HG03064 (cell line): ENCODE results near the gene FAM219A.
"Not testable (repeated sequence)": the region's sequence is repeated elsewhere in the genome, so short reads cannot be mapped to it uniquely, and the experiment has no call there.

ENCODE experiments used
- ATAC-seq: cut with Tn5 transposase; IDR thresholded peaks from one replicate; pipeline ENCODE4 v1.9.1; 2021; ENCODE audit warnings: low read depth; ENCODE audit not compliant: unreplicated experiment

FAM219A gene

DNA sequence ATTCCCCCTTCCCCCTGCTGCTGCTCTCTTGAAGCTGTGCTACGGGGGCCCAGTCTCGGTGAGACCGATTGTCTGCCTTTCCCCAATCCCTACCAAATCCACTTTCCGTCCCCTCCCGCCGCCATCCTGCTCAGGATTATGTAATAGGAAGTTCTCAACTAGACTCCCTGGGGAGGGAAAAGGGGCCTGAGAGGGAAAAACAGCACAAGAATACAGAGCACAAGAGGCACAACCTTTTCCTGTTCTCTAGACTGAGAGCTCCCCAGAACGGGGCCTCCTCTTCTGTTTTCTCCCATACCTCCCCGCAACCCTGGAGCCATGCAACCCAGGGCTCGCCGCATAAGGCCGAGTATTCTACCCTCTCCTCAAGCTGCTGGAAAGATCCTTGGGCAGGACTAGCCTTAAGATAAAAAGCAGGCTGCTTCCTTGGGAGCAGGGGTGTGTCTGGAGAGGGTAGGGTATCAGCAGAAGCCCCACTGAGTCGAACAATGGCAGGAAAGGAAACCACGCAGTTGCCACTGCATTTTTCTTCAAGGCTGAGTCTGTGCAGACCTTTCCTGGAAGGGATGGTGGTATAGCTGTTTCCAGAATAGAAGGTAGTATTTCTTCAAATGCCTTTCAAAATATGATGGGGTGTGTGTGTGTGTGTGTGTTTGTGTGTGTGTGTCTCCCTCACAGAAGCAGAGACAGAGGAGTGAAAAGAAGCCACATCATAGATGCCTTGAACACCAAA, 94.6 kb downstream of the FAM219A start:
- ATAC-seq: no peak

DNA sequence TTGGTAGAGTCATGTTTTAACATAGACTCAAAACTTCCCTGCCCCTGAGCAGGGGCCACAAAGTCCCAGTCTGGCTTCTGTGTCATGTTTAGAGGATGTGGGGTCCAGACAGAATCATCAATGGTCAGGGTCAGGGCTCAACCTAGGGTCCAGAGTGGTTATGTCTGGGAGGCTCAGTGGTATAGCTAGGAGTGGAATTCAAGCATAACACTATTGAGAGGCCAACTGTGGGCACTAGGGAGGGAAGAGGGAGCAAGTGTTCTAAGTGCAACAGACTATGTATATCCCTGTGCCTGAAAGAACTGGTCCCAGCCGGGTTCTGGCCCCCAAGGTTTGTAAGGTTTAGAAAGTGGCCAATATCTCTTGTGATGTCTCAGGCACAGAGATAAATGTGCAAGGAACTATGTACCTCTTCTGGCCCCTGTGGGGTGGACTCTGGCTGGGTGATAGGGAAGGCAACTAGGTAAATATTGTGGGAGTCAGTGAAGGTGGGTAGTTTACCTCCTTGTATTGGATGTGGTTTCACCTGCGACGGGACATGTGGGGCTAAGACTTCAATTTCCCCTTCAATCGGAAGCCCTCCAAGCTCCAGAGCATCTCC, 95.7 kb downstream of the FAM219A start:
- ATAC-seq: no peak

DNA sequence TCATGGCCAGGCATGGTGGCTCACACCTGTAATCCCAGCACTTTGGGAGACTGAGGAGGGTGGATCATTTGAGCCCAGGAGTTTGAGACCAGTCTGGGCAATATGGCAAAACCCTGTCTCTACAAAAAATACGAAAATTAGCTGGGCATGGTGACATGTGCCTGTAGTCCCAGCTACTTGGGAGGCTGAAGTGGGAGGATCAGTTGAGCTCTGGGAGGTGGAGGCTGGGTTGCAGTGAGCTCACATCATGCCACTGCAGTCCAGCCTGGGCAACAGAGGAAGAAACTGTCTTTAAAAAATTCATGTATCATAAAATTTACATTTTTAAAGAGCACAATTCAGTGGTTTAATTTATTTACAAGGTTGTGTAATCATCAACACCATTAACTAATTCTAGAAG, 105.4 kb downstream of the FAM219A start:
- not testable (repeated sequence) for ATAC-seq

DNA sequence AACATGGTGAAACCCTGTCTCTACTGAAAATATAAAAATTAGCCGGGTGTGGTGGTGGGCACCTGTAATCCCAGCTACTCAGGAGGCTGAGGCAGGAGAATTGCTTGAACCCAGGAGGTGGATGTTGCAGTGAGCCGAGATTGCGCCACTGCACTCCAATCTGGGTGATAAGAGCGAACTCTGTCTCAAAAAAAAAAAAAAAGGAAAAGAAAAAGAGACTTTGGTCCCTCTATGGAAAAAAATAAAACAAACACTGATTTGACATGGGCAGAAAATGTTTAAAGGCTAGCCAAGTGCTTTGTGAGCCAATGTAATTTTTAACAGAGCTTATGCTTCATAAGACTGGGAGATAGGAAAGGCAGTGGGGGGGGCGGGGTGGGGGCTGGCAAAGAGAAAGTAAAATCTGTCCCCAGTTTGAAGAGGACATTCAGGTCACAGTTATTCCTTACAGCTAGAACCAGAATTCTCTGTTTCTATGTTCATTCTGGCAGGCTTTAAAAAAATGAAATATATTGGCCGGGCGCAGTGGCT, 106.2 kb downstream of the FAM219A start:
- ATAC-seq: not testable (repeated sequence)

DNA sequence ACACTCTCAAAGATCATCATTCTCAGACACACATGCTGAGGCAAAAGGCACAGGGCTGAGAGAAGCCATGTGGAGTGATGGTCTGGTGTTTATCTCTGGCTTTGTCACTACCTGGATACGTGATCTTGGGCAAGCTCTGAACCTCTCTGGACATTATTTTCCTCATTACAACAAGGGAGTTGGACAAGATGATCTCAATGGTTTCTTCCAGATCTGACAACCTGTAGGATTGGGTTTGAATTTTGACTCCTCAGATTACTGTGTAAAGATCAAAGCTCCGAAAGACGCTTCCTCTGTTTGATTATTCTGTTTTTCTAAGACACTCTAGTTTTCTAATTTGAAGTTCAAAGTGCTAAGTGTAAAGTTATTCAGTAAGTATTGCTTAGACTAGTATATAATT, 109.0 kb downstream of the FAM219A start:
- no peak for ATAC-seq
